H1 (cell line): ENCODE results near the gene AGAP1. TPM values are rescaled to one million over a fixed set of nuclear protein-coding genes. Genes with fewer than 3 reads are reported as not detected.

Source experiments
- CTCF ChIA-PET: fragments of 300-600 bp; sonication (Branson Sonifier 250); formaldehyde crosslinking; loops from one replicate; lab custom pipeline; 2021; ENCODE audit not compliant: partially characterized antibody; lab: Charles Lee
- POLR2A ChIA-PET: fragments of 300-600 bp; sonication (Branson Sonifier 250); formaldehyde crosslinking; loops from one replicate; lab custom pipeline; 2021; ENCODE audit warnings: inconsistent platforms; ENCODE audit not compliant: partially characterized antibody; lab: Charles Lee
- DNase-seq, 2 experiments: peaks; one replicate each; pipeline versions ENCODE4 v3.0.0 to v3.0.0-alpha.2; 2010 to 2022; ENCODE audit warnings: low spot score in 2 of 2, low read depth in 1 of 2, mixed read lengths in 1 of 2
- FAIRE-seq: peaks from 2 replicates; lab custom pipeline; 2011; peaks lifted over from hg19 to GRCh38; lab: Jason Lieb, UNC
- H2AFZ ChIP-seq: 2 replicates; pipeline ENCODE4 v1.8.1; 2012; ENCODE audit warnings: low read length, inconsistent platforms
- H2AK5ac ChIP-seq: 2 replicates; pipeline ENCODE4 v1.6.1; 2013; ENCODE audit warnings: low read depth, low read length
- H2BK120ac ChIP-seq: replicated peaks from 2 replicates; pipeline ENCODE3; 2013; ENCODE audit warnings: low read depth, low read length, inconsistent platforms
- H2BK12ac ChIP-seq: 2 replicates; pipeline ENCODE4 v1.6.1; 2013; ENCODE audit warnings: low read depth, low read length
- H2BK15ac ChIP-seq: 2 replicates; pipeline ENCODE4 v1.6.1; 2013; ENCODE audit warnings: low read length
- H2BK20ac ChIP-seq: 2 replicates; pipeline ENCODE4 v1.6.1; 2013; ENCODE audit warnings: low read length
- H2BK5ac ChIP-seq: 2 replicates; pipeline ENCODE4 v1.6.1; 2013; ENCODE audit warnings: low read depth, low read length
- H3K14ac ChIP-seq: 2 replicates; pipeline ENCODE4 v1.6.1; 2013; ENCODE audit warnings: inconsistent platforms; ENCODE audit not compliant: insufficient read length
- H3K18ac ChIP-seq: 2 replicates; pipeline ENCODE4 v1.6.1; 2013; ENCODE audit warnings: low read length; ENCODE audit errors: extremely low read depth
- H3K23ac ChIP-seq: 2 replicates; pipeline ENCODE4 v1.6.1; 2013; ENCODE audit warnings: inconsistent platforms; ENCODE audit not compliant: insufficient read length
- H3K23me2 ChIP-seq: 2 replicates; pipeline ENCODE4 v1.6.1; 2013; ENCODE audit warnings: low read depth, low read length
- H3K27ac ChIP-seq: 2 replicates; pipeline ENCODE4 v1.6.1; 2011; ENCODE audit warnings: low read depth, low read length, inconsistent platforms
- H3K27me3 ChIP-seq, 4 experiments: replicated peaks in 1 of 4; 1 replicate in 1 of 4; 2 replicates in 3 of 4; pipeline versions ENCODE4 v1.6.1 to v1.8.1; 2011 to 2013; ENCODE audit warnings: low read length in 3 of 4, mild to moderate bottlenecking in 3 of 4, inconsistent platforms in 2 of 4, mixed read lengths in 2 of 4, moderate library complexity in 1 of 4; ENCODE audit not compliant: control insufficient read depth in 3 of 4, insufficient read depth in 3 of 4; ENCODE audit errors: extremely low read depth in 1 of 4
- H3K36me3 ChIP-seq, 4 experiments: 2 replicates each; pipeline versions ENCODE4 v1.6.1 to v1.8.1; 2011 to 2013; ENCODE audit warnings: mild to moderate bottlenecking in 4 of 4, low read length in 3 of 4, moderate library complexity in 2 of 4, control low read depth in 1 of 4, inconsistent platforms in 1 of 4; ENCODE audit not compliant: insufficient read depth in 4 of 4, control insufficient read depth in 2 of 4
- H3K4ac ChIP-seq: replicated peaks from 2 replicates; pipeline ENCODE3; 2013; ENCODE audit warnings: low read length, low read depth, mixed read lengths, inconsistent platforms; ENCODE audit not compliant: insufficient read length
- H3K4me1 ChIP-seq, 4 experiments: replicated peaks in 1 of 4; 1 replicate in 1 of 4; 2 replicates in 3 of 4; pipeline versions ENCODE4 v1.6.1 to v1.8.1; 2011 to 2013; ENCODE audit warnings: low read length in 3 of 4, inconsistent platforms in 2 of 4, mixed read lengths in 1 of 4; ENCODE audit not compliant: insufficient read depth in 4 of 4, control insufficient read depth in 3 of 4
- H3K4me2 ChIP-seq, 2 experiments: 2 replicates each; pipeline versions ENCODE4 v1.6.1 to v1.8.1; 2011 to 2013; ENCODE audit warnings: low read depth in 2 of 2, low read length in 2 of 2, control low read depth in 1 of 2, inconsistent platforms in 1 of 2, mild to moderate bottlenecking in 1 of 2; ENCODE audit not compliant: insufficient read depth in 1 of 2
- H3K4me3 ChIP-seq, 4 experiments: fragments of 200-600, 300-600 bp in 1 of 4; sonication (generic), shearing (Covaris generic), sonication (Bioruptor Twin) in 1 of 4; 2 replicates each; pipeline versions ENCODE4 v1.5.1 to v1.8.1; 2011 to 2016; ENCODE audit warnings: low read length in 4 of 4, low read depth in 3 of 4, control low read depth in 2 of 4, inconsistent platforms in 2 of 4, mild to moderate bottlenecking in 2 of 4, mixed read lengths in 1 of 4, moderate library complexity in 1 of 4; ENCODE audit not compliant: insufficient read depth in 2 of 4; ENCODE audit errors: extremely low read depth in 1 of 4
- H3K56ac ChIP-seq: replicated peaks from 2 replicates; pipeline ENCODE3; 2013; ENCODE audit warnings: low read depth, mild to moderate bottlenecking, mixed read lengths, low read length, inconsistent platforms; ENCODE audit not compliant: insufficient read length
- H3K79me1 ChIP-seq: 2 replicates; pipeline ENCODE4 v1.6.1; 2013; ENCODE audit warnings: low read depth, low read length, control low read depth
- H3K79me2 ChIP-seq, 2 experiments: 2 replicates each; pipeline versions ENCODE4 v1.6.1 to v1.8.1; 2012 to 2013; ENCODE audit warnings: low read length in 2 of 2, mild to moderate bottlenecking in 2 of 2, inconsistent platforms in 1 of 2; ENCODE audit not compliant: insufficient read depth in 2 of 2, control insufficient read depth in 1 of 2
- H3K9ac ChIP-seq, 4 experiments: replicated peaks in 1 of 4; 1 replicate in 1 of 4; 2 replicates in 3 of 4; pipeline versions ENCODE4 v1.6.1 to v1.8.1; 2011 to 2013; ENCODE audit warnings: low read depth in 3 of 4, low read length in 3 of 4, control low read depth in 2 of 4, mild to moderate bottlenecking in 2 of 4, moderate library complexity in 2 of 4, inconsistent platforms in 1 of 4; ENCODE audit errors: extremely low read depth in 1 of 4
- H3K9me3 ChIP-seq, 2 experiments: 2 replicates each; pipeline versions ENCODE4 v1.6.1 to v1.8.1; 2012 to 2013; ENCODE audit warnings: mild to moderate bottlenecking in 2 of 2, moderate library complexity in 2 of 2, control low read depth in 1 of 2, inconsistent platforms in 1 of 2, low read depth in 1 of 2, low read length in 1 of 2, mixed read lengths in 1 of 2; ENCODE audit not compliant: insufficient read depth in 2 of 2
- H4K20me1 ChIP-seq, 2 experiments: replicated peaks in 1 of 2; 2 replicates each; pipeline versions ENCODE3 to v1.8.1; 2011 to 2013; ENCODE audit warnings: inconsistent platforms in 2 of 2, low read length in 2 of 2, mild to moderate bottlenecking in 1 of 2; ENCODE audit not compliant: insufficient read depth in 2 of 2, control insufficient read depth in 1 of 2
- H4K5ac ChIP-seq: 2 replicates; pipeline ENCODE4 v1.6.1; 2013; ENCODE audit warnings: low read length, low read depth, mixed read lengths, inconsistent platforms; ENCODE audit not compliant: insufficient read length
- H4K8ac ChIP-seq: 2 replicates; pipeline ENCODE4 v1.8.0; 2013; ENCODE audit warnings: mild to moderate bottlenecking, moderate library complexity, low read length, inconsistent platforms; ENCODE audit not compliant: insufficient read depth; ENCODE audit errors: extremely low read depth
- H4K91ac ChIP-seq: replicated peaks from 2 replicates; pipeline ENCODE3; 2013; ENCODE audit warnings: low read length, mixed read lengths, inconsistent platforms; ENCODE audit not compliant: insufficient read length
- ASH2L ChIP-seq: fragments of 200-600, 300-600 bp; sonication (generic); IDR thresholded peaks from one replicate; pipeline ENCODE4 v1.7.1; 2017; ENCODE audit warnings: low read length
- BCL11A ChIP-seq, 2 experiments: IDR thresholded peaks; one replicate each; pipeline ENCODE4 v1.6.1; 2011; ENCODE audit warnings: low read depth in 2 of 2, low read length in 2 of 2, mild to moderate bottlenecking in 2 of 2
- CHD2 ChIP-seq: IDR thresholded peaks from 2 replicates; pipeline ENCODE4 v1.6.1; 2012; ENCODE audit warnings: low read length, improper control_type of control experiment
- EZH2 ChIP-seq: fragments of 200-600 bp; sonication (generic); IDR thresholded peaks from 2 replicates; pipeline ENCODE4 v1.7.1; 2012; ENCODE audit warnings: low read depth, mild to moderate bottlenecking, moderate library complexity, low read length, inconsistent platforms; ENCODE audit not compliant: severe bottlenecking
- HDAC6 ChIP-seq: IDR thresholded peaks from one replicate; pipeline ENCODE4 v1.7.1; 2012; ENCODE audit warnings: low read depth, mild to moderate bottlenecking, inconsistent platforms, low read length, moderate library complexity
- MAFK ChIP-seq: IDR thresholded peaks from 2 replicates; pipeline ENCODE4 v1.6.1; 2012; ENCODE audit warnings: low read depth, mild to moderate bottlenecking, improper control_type of control experiment, low read length
- RBBP5 ChIP-seq: IDR thresholded peaks from 2 replicates; pipeline ENCODE4 v1.7.1; 2012; ENCODE audit warnings: low read depth, mild to moderate bottlenecking, inconsistent platforms, low read length, moderate library complexity, borderline replicate concordance
- SIX5 ChIP-seq: IDR thresholded peaks from 2 replicates; pipeline ENCODE4 v1.6.1; 2011; ENCODE audit warnings: mild to moderate bottlenecking, low read depth, low read length
- SUZ12 ChIP-seq: fragments of 200-600 bp; sonication (generic); IDR thresholded peaks from 2 replicates; pipeline ENCODE4 v1.6.1; 2012; ENCODE audit warnings: mild to moderate bottlenecking, inconsistent platforms, low read length, moderate library complexity, mixed read lengths
- YY1 ChIP-seq: IDR thresholded peaks from 2 replicates; pipeline ENCODE4 v1.6.1; 2011; ENCODE audit warnings: low read depth, mild to moderate bottlenecking, low read length
- WGBS, 2 experiments: shearing (Covaris generic) in 1 of 2; methylation state at CpG; one replicate each; pipeline versions ENCODE4 v1.1.6 to v1.1.7; 2013 to 2015; ENCODE audit warnings: low lambda C conversion rate in 2 of 2, mixed read lengths in 2 of 2, inconsistent platforms in 1 of 2, low coverage in 1 of 2, missing lambda C conversion rate in 1 of 2; ENCODE audit not compliant: insufficient replicate concordance in 2 of 2, insufficient coverage in 1 of 2, insufficient read length in 1 of 2; ENCODE audit errors: extremely low coverage in 1 of 2, missing lambda C conversion rate in 1 of 2; 5-methylcytosine and 5-hydroxymethylcytosine counted together
- polyA plus RNA-seq, 7 experiments: library from polyadenylated mRNA; depleted of rRNA in 3 of 7; stranded (reverse) in 5 of 7; unstranded in 2 of 7; fragments of >200 nt in 5 of 7; fragments of 200-250 nt in 2 of 7; gene quantifications; 1 replicate in 5 of 7; 2 replicates in 1 of 7; 4 replicates in 1 of 7; pipeline versions ENCODE4 v1.2.1 to v1.2.3, GENCODE V29; 2011 to 2013; ENCODE audit warnings: missing spikeins in 2 of 7, mixed read lengths in 2 of 7
- total RNA-seq: library from RNA; stranded (reverse); fragmentation: NEBNext Ultra II Directional; extraction: Animal tissue kit (Norgen Biotek cat#: 25700); gene quantifications from 2 replicates; pipeline ENCODE4 v1.2.1, GENCODE V29; 2021

Gene AGAP1
- total and polyA plus RNA-seq, 2 of the 8 experiments (the other 6 are each of a cell fraction or from before 2014, with no cell fraction given), result 18.1 to 39.4 TPM

DNA sequence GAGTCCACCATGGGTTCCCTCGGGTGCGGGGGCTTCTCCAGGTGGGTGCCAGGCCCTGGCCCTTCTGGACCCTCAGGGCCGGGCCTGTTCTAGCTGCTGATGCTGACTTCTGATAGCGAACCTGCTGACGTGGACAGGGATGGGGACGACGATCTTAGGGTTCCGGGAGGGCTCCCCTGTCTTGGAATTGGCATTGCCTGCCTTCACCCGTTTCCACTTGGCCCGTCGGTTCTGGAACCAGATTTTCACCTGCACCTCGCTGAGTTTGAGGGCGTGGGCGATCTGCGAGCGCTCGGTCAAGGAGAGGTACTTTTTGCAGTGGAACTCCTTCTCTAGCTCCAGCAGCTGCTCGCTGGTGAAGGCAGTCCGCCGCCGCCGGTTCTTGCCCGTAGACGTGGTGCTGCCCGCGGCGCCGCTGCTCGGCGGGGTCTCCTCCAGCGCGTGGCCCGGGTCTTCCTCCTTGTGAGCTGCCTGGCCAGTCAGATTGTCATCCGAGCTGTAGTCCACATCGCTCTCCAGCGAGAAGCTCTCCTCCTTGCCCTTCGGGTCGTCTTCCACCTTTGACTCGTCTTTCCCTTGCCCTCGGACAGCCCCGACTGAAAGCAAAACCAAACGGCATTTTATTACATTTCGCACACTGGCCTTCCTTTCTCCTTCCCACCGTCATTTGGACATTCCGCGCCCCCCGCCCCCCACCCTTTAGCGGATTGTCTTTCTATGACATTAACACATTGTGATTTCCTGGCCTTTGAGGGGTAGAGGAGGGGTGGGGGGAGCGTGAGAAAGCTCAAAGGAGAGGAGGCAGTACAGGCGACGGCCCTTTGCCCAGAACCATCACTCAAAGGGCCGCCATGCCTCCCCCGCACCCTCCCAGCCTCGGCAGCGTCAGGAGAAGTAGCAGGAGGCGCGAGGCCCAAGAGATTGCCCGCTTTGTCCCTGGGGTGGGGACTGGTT, 672.3 kb downstream of the AGAP1 start:
- peak overlapping the region; percentile 80 for H3K4ac ChIP-seq
- H3K23ac ChIP-seq, result no peak overlapping the region
- ChIA-PET POLR2A (interaction anchor here (1.0 kb wide), 1 partner anchor 8 kb away, joined by 3 read pairs; no protein-coding TSS in a partner anchor), CTCF (interaction anchor here (0.8 to 2.9 kb wide), 7 partner anchors 8 to 374 kb away, joined by 3 to 16 read pairs (median 4); no protein-coding TSS in a partner anchor)
- H3K36me3 ChIP-seq, result peaks cover 0 to 4% (median 0%) of the 10 kb centered on the region in 4 experiments; a peak in 2 of 8 replicates
- no peak overlapping the region for H3K9ac ChIP-seq
- H4K5ac ChIP-seq, result no peak overlapping the region
- WGBS, 2 experiments, result 9% methylated on average over 46 of the region's 58 CpGs; no CpG with 5 or more reads in 1 of the 2 experiments
- no peak overlapping the region for H2BK120ac ChIP-seq
- peak overlapping the region; percentile 35; the same call in 1 of the 2 replicates for H2BK5ac ChIP-seq
- FAIRE-seq (no peak), DNase-seq (peak in 1 of 2 experiments; percentile 72)
- no peak overlapping the region for H3K56ac ChIP-seq
- H3K18ac ChIP-seq, result peak overlapping the region; percentile 71
- H3K27ac ChIP-seq, result no peak overlapping the region
- peaks cover 12 to 50% (median 41%) of the 10 kb centered on the region in 4 experiments for H3K4me1 ChIP-seq
- peak overlapping the region; percentile 11 to 59 (median 30); a peak in 5 of 8 replicates for H3K4me3 ChIP-seq
- H2BK15ac ChIP-seq, result 0 out of 2 replicates have a peak overlapping the region, but pooled peaks have one; percentile 46
- no peaks in the 10 kb centered on the region for H3K9me3 ChIP-seq
- no peaks in the 10 kb centered on the region for H3K79me1 ChIP-seq
- no peaks in the 10 kb centered on the region for H3K79me2 ChIP-seq
- H3K27me3 ChIP-seq, result peaks cover 91 to 100% (median 98%) of the 10 kb centered on the region in 4 experiments
- H3K23me2 ChIP-seq, result peaks cover 23% of the 10 kb centered on the region; the same call in 1 of the 2 replicates
- H3K14ac ChIP-seq, result no peak overlapping the region
- peak overlapping the region; percentile 94 for H2BK12ac ChIP-seq
- peak overlapping the region; percentile 53 for H4K8ac ChIP-seq
- H2AFZ ChIP-seq, result no peak overlapping the region
- peaks cover 20 to 24% of the 10 kb centered on the region in 2 experiments for H4K20me1 ChIP-seq
- H2AK5ac ChIP-seq, result peak overlapping the region; percentile 90; the same call in 1 of the 2 replicates
- peak overlapping the region; percentile 59 to 83 for H3K4me2 ChIP-seq
- peak overlapping the region; percentile 61; the same call in 1 of the 2 replicates for H2BK20ac ChIP-seq
- H4K91ac ChIP-seq, result no peak overlapping the region
- no peak for TF ChIP-seq MAFK
- TF ChIP-seq HDAC6, result no peak
- TF ChIP-seq SIX5, result no peak
- TF ChIP-seq BCL11A (IDR thresholded peaks at IDR 0.05; ENCODE audit: low read depth in 2 of 2, low read length in 2 of 2), result no peak
- TF ChIP-seq YY1, result no peak
- TF ChIP-seq CHD2, result no peak
- TF ChIP-seq RBBP5, result no peak
- TF ChIP-seq ASH2L, result no peak
- peak; percentile 89 for TF ChIP-seq EZH2
- TF ChIP-seq SUZ12, result peak; percentile 88
